ENCODE measurements around the gene MAP3K9.

MAP3K9 gene

GRCh38 chr14:70716958-70717357 is 92.4 kb downstream of the MAP3K9 start:
- peaks cover 29% of the 10 kb centered on the region for H3K27me3 ChIP-seq (ENCODE audit: control insufficient read depth, insufficient read depth, low read length)
- no peaks in the 10 kb centered on the region for H3K4me1 ChIP-seq (ENCODE audit: control insufficient read depth, insufficient read depth, low read length)
- no peaks in the 10 kb centered on the region for H3K36me3 ChIP-seq (ENCODE audit: insufficient read depth, low read length)
- H3K4me2 ChIP-seq (ENCODE audit: low read length) = no peak overlapping the region
- no peak overlapping the region for H3K4me3 ChIP-seq (ENCODE audit: low read length)
- H3K9me3 ChIP-seq (replicated peaks; ENCODE audit: low read length) = no peaks in the 10 kb centered on the region
- no peak overlapping the region for H3K9ac ChIP-seq (ENCODE audit: low read depth, low read length)

DNA sequence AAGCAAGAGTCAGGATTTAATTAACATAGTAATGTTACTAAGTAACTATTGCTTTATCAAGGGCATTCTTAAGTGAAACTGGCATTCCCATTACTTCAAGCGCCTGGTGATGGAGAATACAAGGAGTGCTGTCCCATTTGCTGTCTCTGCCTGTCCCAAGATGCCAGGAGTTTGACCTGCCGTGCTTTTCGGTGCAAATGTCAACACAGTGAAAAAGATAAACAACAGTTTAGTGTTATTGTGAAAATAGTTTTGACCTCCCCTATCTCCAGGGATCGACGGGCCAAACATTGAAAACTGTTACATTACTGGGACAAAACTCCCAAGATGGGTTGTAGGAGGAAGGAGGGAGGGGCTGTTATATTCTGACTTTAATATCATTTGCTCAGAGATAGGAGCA is 92.8 kb downstream of the MAP3K9 start:
- Histone ChIP-seq H3K9ac (ENCODE audit: low read depth, low read length) (no peak overlapping the region), H3K4me1 (ENCODE audit: control insufficient read depth, insufficient read depth, low read length) (no peaks in the 10 kb centered on the region)

GRCh38 chr14:70714055-70714550 is 95.2 kb downstream of the MAP3K9 start:
- Histone ChIP-seq H3K27me3 (ENCODE audit: control insufficient read depth, insufficient read depth, low read length) (peaks cover 22% of the 10 kb centered on the region), H3K9me3 (replicated peaks; ENCODE audit: low read length) (no peaks in the 10 kb centered on the region), H3K9ac (ENCODE audit: low read depth, low read length) (no peak overlapping the region), H3K4me2 (ENCODE audit: low read length) (no peak overlapping the region), H3K4me1 (ENCODE audit: control insufficient read depth, insufficient read depth, low read length) (no peaks in the 10 kb centered on the region), H3K4me3 (ENCODE audit: low read length) (no peak overlapping the region), H3K36me3 (ENCODE audit: insufficient read depth, low read length) (no peaks in the 10 kb centered on the region)

More for the DNA sequence above, 92.8 kb downstream of the MAP3K9 start:
- H3K9me3 ChIP-seq (replicated peaks; ENCODE audit: low read length) = no peaks in the 10 kb centered on the region
- no peaks in the 10 kb centered on the region for H3K36me3 ChIP-seq (ENCODE audit: insufficient read depth, low read length)
- no peak overlapping the region for H3K4me3 ChIP-seq (ENCODE audit: low read length)
- H3K27me3 ChIP-seq (ENCODE audit: control insufficient read depth, insufficient read depth, low read length) = peaks cover 25% of the 10 kb centered on the region
- H3K4me2 ChIP-seq (ENCODE audit: low read length) = no peak overlapping the region

GRCh38 chr14:70713511-70713916 is 95.8 kb downstream of the MAP3K9 start:
- Histone ChIP-seq H3K9ac (ENCODE audit: low read depth, low read length) (no peak overlapping the region), H3K4me3 (ENCODE audit: low read length) (no peak overlapping the region), H3K36me3 (ENCODE audit: insufficient read depth, low read length) (no peaks in the 10 kb centered on the region), H3K27me3 (ENCODE audit: control insufficient read depth, insufficient read depth, low read length) (peaks cover 22% of the 10 kb centered on the region), H3K9me3 (replicated peaks; ENCODE audit: low read length) (no peaks in the 10 kb centered on the region), H3K4me2 (ENCODE audit: low read length) (no peak overlapping the region), H3K4me1 (ENCODE audit: control insufficient read depth, insufficient read depth, low read length) (no peaks in the 10 kb centered on the region)

GRCh38 chr14:70713096-70713495 is 96.2 kb downstream of the MAP3K9 start:
- Histone ChIP-seq H3K27me3 (ENCODE audit: control insufficient read depth, insufficient read depth, low read length) (peaks cover 22% of the 10 kb centered on the region), H3K9me3 (replicated peaks; ENCODE audit: low read length) (no peaks in the 10 kb centered on the region), H3K4me3 (ENCODE audit: low read length) (no peak overlapping the region), H3K9ac (ENCODE audit: low read depth, low read length) (no peak overlapping the region), H3K4me2 (ENCODE audit: low read length) (no peak overlapping the region), H3K4me1 (ENCODE audit: control insufficient read depth, insufficient read depth, low read length) (no peaks in the 10 kb centered on the region), H3K36me3 (ENCODE audit: insufficient read depth, low read length) (no peaks in the 10 kb centered on the region)

GRCh38 chr14:70711451-70711850 is 97.9 kb downstream of the MAP3K9 start:
- H3K9me3 ChIP-seq (replicated peaks; ENCODE audit: low read length) = no peaks in the 10 kb centered on the region
- H3K4me2 ChIP-seq (ENCODE audit: low read length) = no peak overlapping the region
- no peak overlapping the region for H3K9ac ChIP-seq (ENCODE audit: low read depth, low read length)
- no peaks in the 10 kb centered on the region for H3K36me3 ChIP-seq (ENCODE audit: insufficient read depth, low read length)
- H3K27me3 ChIP-seq (ENCODE audit: control insufficient read depth, insufficient read depth, low read length) = peaks cover 11% of the 10 kb centered on the region
- H3K4me3 ChIP-seq (ENCODE audit: low read length) = no peak overlapping the region
- H3K4me1 ChIP-seq (ENCODE audit: control insufficient read depth, insufficient read depth, low read length) = peaks cover 10% of the 10 kb centered on the region

- Histone ChIP-seq H3K4me1 (ENCODE audit: control insufficient read depth, insufficient read depth, low read length) (peaks cover 10% of the 10 kb centered on the region), H3K9me3 (replicated peaks; ENCODE audit: low read length) (no peaks in the 10 kb centered on the region), H3K36me3 (ENCODE audit: insufficient read depth, low read length) (no peaks in the 10 kb centered on the region), H3K4me3 (ENCODE audit: low read length) (no peak overlapping the region), H3K4me2 (ENCODE audit: low read length) (no peak overlapping the region), H3K9ac (ENCODE audit: low read depth, low read length) (no peak overlapping the region), H3K27me3 (ENCODE audit: control insufficient read depth, insufficient read depth, low read length) (no peaks in the 10 kb centered on the region)
Measured at GRCh38 chr14:70709726-70710382, 99.5 kb downstream of the MAP3K9 start.

GRCh38 chr14:70708717-70709570 is 100.4 kb downstream of the MAP3K9 start:
- Histone ChIP-seq H3K9ac (ENCODE audit: low read depth, low read length) (no peak overlapping the region), H3K4me1 (ENCODE audit: control insufficient read depth, insufficient read depth, low read length) (peaks cover 10% of the 10 kb centered on the region), H3K36me3 (ENCODE audit: insufficient read depth, low read length) (no peaks in the 10 kb centered on the region), H3K9me3 (replicated peaks; ENCODE audit: low read length) (no peaks in the 10 kb centered on the region), H3K4me2 (ENCODE audit: low read length) (no peak overlapping the region), H3K4me3 (ENCODE audit: low read length) (no peak overlapping the region), H3K27me3 (ENCODE audit: control insufficient read depth, insufficient read depth, low read length) (peaks cover 3% of the 10 kb centered on the region)

GRCh38 chr14:70707138-70708038 is 101.9 kb downstream of the MAP3K9 start:
- H3K36me3 ChIP-seq (ENCODE audit: insufficient read depth, low read length) = no peaks in the 10 kb centered on the region
- H3K27me3 ChIP-seq (ENCODE audit: control insufficient read depth, insufficient read depth, low read length) = peaks cover 3% of the 10 kb centered on the region
- no peak overlapping the region for H3K4me2 ChIP-seq (ENCODE audit: low read length)
- no peak overlapping the region for H3K9ac ChIP-seq (ENCODE audit: low read depth, low read length)
- H3K4me1 ChIP-seq (ENCODE audit: control insufficient read depth, insufficient read depth, low read length) = peaks cover 10% of the 10 kb centered on the region
- no peaks in the 10 kb centered on the region for H3K9me3 ChIP-seq (replicated peaks; ENCODE audit: low read length)
- no peak overlapping the region for H3K4me3 ChIP-seq (ENCODE audit: low read length)

- H3K4me1 ChIP-seq (ENCODE audit: control insufficient read depth, insufficient read depth, low read length) = peaks cover 10% of the 10 kb centered on the region
- peaks cover 3% of the 10 kb centered on the region for H3K27me3 ChIP-seq (ENCODE audit: control insufficient read depth, insufficient read depth, low read length)
- no peak overlapping the region for H3K4me2 ChIP-seq (ENCODE audit: low read length)
- H3K36me3 ChIP-seq (ENCODE audit: insufficient read depth, low read length) = no peaks in the 10 kb centered on the region
- no peak overlapping the region for H3K4me3 ChIP-seq (ENCODE audit: low read length)
- no peaks in the 10 kb centered on the region for H3K9me3 ChIP-seq (replicated peaks; ENCODE audit: low read length)
- H3K9ac ChIP-seq (ENCODE audit: low read depth, low read length) = no peak overlapping the region
Measured at GRCh38 chr14:70706177-70706576, 103.1 kb downstream of the MAP3K9 start.

- H3K27me3 ChIP-seq (ENCODE audit: control insufficient read depth, insufficient read depth, low read length) = peaks cover 3% of the 10 kb centered on the region
- no peak overlapping the region for H3K9ac ChIP-seq (ENCODE audit: low read depth, low read length)
- H3K36me3 ChIP-seq (ENCODE audit: insufficient read depth, low read length) = no peaks in the 10 kb centered on the region
- peaks cover 10% of the 10 kb centered on the region for H3K4me1 ChIP-seq (ENCODE audit: control insufficient read depth, insufficient read depth, low read length)
- H3K9me3 ChIP-seq (replicated peaks; ENCODE audit: low read length) = no peaks in the 10 kb centered on the region
- H3K4me3 ChIP-seq (ENCODE audit: low read length) = no peak overlapping the region
- H3K4me2 ChIP-seq (ENCODE audit: low read length) = no peak overlapping the region
Measured at GRCh38 chr14:70704960-70705359, 104.4 kb downstream of the MAP3K9 start.

All from skeletal muscle satellite cell (primary cell).